ENCODE results near the gene KCTD7. TPM values are rescaled to one million over a fixed set of nuclear protein-coding genes. Genes with fewer than 3 reads are reported as not detected.

Gene KCTD7
- total RNA-seq, 4 donors from 2014 or later, result 8.7 to 23.5 (median 17.8) TPM

DNA sequence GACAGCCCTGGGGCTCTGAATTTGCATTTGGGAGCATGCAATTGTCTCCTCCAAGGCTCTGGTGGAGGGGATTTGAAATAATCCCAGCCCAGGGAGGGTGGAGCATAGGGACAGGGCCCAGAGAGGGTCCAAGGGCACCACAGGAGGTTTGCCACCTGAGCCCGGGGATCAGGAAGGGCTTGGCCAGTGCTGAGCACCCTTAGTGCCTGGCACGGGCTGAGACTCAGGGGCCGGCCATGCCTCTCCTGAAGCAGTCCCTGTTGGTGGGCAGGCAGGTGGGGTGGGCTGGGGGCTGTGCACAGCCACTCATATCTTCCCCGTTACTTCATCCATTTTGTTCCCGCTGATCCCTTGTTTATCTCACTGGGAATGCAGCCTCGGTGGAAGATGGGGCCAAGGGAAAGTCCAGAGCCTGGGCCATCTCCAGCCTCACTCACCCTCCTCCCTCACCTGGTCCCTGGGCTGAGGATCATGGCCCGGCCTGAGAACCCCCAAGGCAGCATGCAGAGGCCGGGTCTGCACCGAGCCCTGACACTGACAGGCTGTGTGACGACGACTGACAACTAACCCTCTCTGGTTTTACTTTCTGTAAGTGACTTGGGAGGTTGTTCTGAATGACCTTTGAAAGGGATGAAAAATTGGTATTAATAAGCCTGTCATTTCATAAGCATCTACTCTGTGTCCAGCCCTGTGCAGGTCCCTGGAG is 38.5 kb downstream of the KCTD7 start:
- TF ChIP-seq, protein P1, sequence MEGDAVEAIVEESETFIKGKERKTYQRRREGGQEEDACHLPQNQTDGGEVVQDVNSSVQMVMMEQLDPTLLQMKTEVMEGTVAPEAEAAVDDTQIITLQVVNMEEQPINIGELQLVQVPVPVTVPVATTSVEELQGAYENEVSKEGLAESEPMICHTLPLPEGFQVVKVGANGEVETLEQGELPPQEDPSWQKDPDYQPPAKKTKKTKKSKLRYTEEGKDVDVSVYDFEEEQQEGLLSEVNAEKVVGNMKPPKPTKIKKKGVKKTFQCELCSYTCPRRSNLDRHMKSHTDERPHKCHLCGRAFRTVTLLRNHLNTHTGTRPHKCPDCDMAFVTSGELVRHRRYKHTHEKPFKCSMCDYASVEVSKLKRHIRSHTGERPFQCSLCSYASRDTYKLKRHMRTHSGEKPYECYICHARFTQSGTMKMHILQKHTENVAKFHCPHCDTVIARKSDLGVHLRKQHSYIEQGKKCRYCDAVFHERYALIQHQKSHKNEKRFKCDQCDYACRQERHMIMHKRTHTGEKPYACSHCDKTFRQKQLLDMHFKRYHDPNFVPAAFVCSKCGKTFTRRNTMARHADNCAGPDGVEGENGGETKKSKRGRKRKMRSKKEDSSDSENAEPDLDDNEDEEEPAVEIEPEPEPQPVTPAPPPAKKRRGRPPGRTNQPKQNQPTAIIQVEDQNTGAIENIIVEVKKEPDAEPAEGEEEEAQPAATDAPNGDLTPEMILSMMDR (IDR thresholded peaks at IDR 0.05), result no peak
- TF ChIP-seq POLR2A (IDR thresholded peaks at IDR 0.05), result no peak
- H3K36me3 ChIP-seq, result no peaks in the 10 kb centered on the region
- no peaks in the 10 kb centered on the region for H3K9me3 ChIP-seq
- no peaks in the 10 kb centered on the region for H3K27me3 ChIP-seq
- DNase-seq, result no peak
- no peak overlapping the region for H3K4me3 ChIP-seq
- no peaks in the 10 kb centered on the region for H3K4me1 ChIP-seq
- H3K27ac ChIP-seq, result no peak overlapping the region
- intact Hi-C loops (cut with DNase I; ENCODE audit: low total_unique reads), result no loop called here

DNA sequence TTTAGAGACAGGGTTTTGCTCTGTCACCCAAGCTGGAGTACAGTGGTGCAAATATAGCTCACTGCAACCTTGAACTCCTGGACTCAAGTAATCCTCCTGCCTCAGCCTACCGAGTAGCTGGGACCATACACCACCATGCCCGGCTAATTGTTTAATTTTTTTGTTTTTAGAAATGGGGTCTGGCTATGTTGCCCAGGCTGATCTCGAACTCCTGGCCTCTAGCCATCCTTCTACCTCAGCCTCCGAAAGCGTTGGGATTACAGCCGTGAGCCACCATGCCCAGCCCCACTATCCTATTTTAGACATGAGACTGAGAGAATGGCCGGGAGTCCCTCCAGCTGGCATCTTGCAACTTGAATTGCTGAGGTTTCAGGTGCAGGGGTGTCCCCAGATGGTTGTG is 39.4 kb downstream of the KCTD7 start:
- Histone ChIP-seq H3K9me3 (no peaks in the 10 kb centered on the region), H3K27ac (no peak overlapping the region), H3K27me3 (no peaks in the 10 kb centered on the region), H3K36me3 (no peaks in the 10 kb centered on the region), H3K4me1 (no peaks in the 10 kb centered on the region), H3K4me3 (no peak overlapping the region)
- no peak for DNase-seq
- intact Hi-C loops (cut with DNase I; ENCODE audit: low total_unique reads), result no loop called here
- TF ChIP-seq POLR2A (IDR thresholded peaks at IDR 0.05), result no peak
- TF ChIP-seq, protein P1 (IDR thresholded peaks at IDR 0.05), result no peak

DNA sequence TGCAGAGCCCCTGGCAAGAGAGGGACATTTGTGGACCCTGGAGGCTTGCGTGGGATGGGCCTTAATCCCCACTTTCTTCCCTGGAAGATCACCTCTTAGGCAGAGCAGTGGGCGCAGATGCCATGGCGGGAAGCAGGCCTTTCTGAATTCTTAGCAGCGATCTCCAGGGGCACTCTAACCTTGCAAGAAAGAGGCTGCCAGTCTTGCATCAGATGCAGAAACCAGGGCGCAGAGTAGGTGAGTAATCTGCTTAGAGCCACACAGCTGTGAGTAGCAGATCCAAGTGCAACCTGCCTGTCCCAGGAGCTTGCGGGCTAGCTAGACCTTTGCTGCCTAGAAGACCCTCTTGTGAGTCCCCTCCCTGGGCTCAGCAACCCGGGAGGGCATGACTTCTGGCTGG is 40.0 kb downstream of the KCTD7 start:
- Histone ChIP-seq H3K4me1 (no peaks in the 10 kb centered on the region), H3K4me3 (no peak overlapping the region), H3K27me3 (no peaks in the 10 kb centered on the region), H3K27ac (no peak overlapping the region), H3K9me3 (no peaks in the 10 kb centered on the region), H3K36me3 (no peaks in the 10 kb centered on the region)
- intact Hi-C loops (cut with DNase I; ENCODE audit: low total_unique reads), result no loop called here
- TF ChIP-seq, protein P1 (IDR thresholded peaks at IDR 0.05), result no peak
- TF ChIP-seq POLR2A (IDR thresholded peaks at IDR 0.05), result no peak
- DNase-seq, result no peak

DNA sequence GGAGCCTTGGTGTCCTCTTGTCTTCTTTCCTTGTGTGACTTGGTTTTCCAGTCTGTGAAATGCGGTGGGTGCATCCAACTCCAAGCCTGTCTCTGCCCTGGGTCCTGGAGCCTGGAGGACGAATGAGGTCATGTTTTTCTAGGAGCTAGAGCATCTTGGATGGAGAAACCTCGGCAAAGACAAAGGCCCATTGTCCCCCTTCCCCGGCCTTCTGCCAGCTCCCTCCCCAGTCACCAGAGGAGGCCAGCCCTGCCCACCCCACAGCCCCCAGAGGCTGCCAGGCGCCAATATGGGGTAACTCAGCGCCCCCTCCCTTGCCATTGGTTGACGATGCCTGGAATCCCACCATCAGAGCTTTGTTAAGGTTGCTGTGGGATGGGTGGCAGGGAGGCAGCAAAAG is 40.4 kb downstream of the KCTD7 start:
- H3K36me3 ChIP-seq, result no peaks in the 10 kb centered on the region
- no peak overlapping the region for H3K27ac ChIP-seq
- no peaks in the 10 kb centered on the region for H3K9me3 ChIP-seq
- DNase-seq, result no peak
- intact Hi-C loops (cut with DNase I; ENCODE audit: low total_unique reads), result no loop called here
- TF ChIP-seq, protein P1 (IDR thresholded peaks at IDR 0.05), result no peak
- TF ChIP-seq POLR2A (IDR thresholded peaks at IDR 0.05), result no peak
- H3K4me3 ChIP-seq, result no peak overlapping the region
- H3K4me1 ChIP-seq, result no peaks in the 10 kb centered on the region
- H3K27me3 ChIP-seq, result no peaks in the 10 kb centered on the region

DNA sequence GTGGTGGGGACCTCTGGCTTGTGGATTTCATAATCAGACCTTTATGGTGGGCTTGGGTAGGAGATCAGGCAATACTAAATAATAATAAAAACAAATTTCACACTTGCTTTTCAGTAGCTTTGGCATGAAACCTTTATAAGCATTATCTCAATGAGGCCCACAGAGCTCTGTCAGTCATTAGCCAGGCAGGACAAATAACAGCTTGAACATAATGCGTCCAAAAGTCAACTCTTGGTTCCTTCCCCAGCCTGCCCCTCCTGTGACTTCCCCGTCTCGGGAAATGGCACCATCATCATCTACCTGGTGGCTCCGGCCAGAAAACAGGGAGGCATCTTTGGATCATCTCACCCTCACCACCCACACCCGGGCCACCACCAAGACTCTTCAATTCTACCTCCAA is 40.8 kb downstream of the KCTD7 start:
- no peaks in the 10 kb centered on the region for H3K36me3 ChIP-seq
- TF ChIP-seq, protein P1 (IDR thresholded peaks at IDR 0.05), result no peak
- TF ChIP-seq POLR2A (IDR thresholded peaks at IDR 0.05), result no peak
- no peak for DNase-seq
- no peaks in the 10 kb centered on the region for H3K27me3 ChIP-seq
- intact Hi-C loops (cut with DNase I; ENCODE audit: low total_unique reads), result no loop called here
- no peak overlapping the region for H3K27ac ChIP-seq
- no peaks in the 10 kb centered on the region for H3K4me1 ChIP-seq
- no peak overlapping the region for H3K4me3 ChIP-seq
- no peaks in the 10 kb centered on the region for H3K9me3 ChIP-seq
